CD4-positive, alpha-beta T cell treated with Interleukin-6 at 100 ng/mL for 8 hours (primary cell): ENCODE data around the gene IGLL5.
"Not testable (repeated sequence)": the region's sequence is repeated elsewhere in the genome, so short reads cannot be mapped to it uniquely, and the experiment has no call there.

Source experiments
- DNase-seq: peaks from one replicate; pipeline ENCODE4 v3.0.0-alpha.2; 2020; ENCODE audit warnings: mixed read lengths, low spot score

IGLL5 gene

GRCh38 chr22:22900527-22901205, 13.1 kb downstream of the IGLL5 start:
- not testable (repeated sequence) for DNase-seq

- DNase-seq: no peak
Measured at GRCh38 chr22:22901578-22902218, 14.1 kb downstream of the IGLL5 start.

- DNase-seq: no peak
Measured at GRCh38 chr22:22902247-22903001, 14.8 kb downstream of the IGLL5 start.

- DNase-seq: no peak
Measured at GRCh38 chr22:22903355-22903777, 15.8 kb downstream of the IGLL5 start.

- DNase-seq: not testable (repeated sequence)
Measured at GRCh38 chr22:22903781-22904192, 16.2 kb downstream of the IGLL5 start.

- DNase-seq: not testable (repeated sequence)
Measured at GRCh38 chr22:22904736-22905135, 17.1 kb downstream of the IGLL5 start.

GRCh38 chr22:22906391-22906790, 18.8 kb downstream of the IGLL5 start:
- DNase-seq: not testable (repeated sequence)

- no peak for DNase-seq
Measured at GRCh38 chr22:22906907-22907550, 19.4 kb downstream of the IGLL5 start.

- no peak for DNase-seq
Measured at GRCh38 chr22:22907551-22908494, 20.2 kb downstream of the IGLL5 start.

GRCh38 chr22:22908495-22908861, 20.9 kb downstream of the IGLL5 start:
- DNase-seq: no peak

GRCh38 chr22:22908941-22909604, 21.5 kb downstream of the IGLL5 start:
- no peak for DNase-seq

- DNase-seq: no peak
Measured at GRCh38 chr22:22909605-22910271, 22.1 kb downstream of the IGLL5 start.

- no peak for DNase-seq
Measured at GRCh38 chr22:22910272-22911240, 22.9 kb downstream of the IGLL5 start.

- no peak for DNase-seq
Measured at GRCh38 chr22:22911327-22912134, 23.9 kb downstream of the IGLL5 start.

- no peak for DNase-seq
Measured at GRCh38 chr22:22912135-22912987, 24.7 kb downstream of the IGLL5 start.

- no peak for DNase-seq
Measured at GRCh38 chr22:22912988-22913253, 25.3 kb downstream of the IGLL5 start.

- DNase-seq: no peak
Measured at GRCh38 chr22:22913989-22914388, 26.4 kb downstream of the IGLL5 start.
